Fibroblast of the aortic adventitia (primary cell): Measurements from ENCODE around the gene REG1B. TPM values are rescaled to one million over a fixed set of nuclear protein-coding genes. Genes with fewer than 3 reads are reported as not detected.

Experiments
- DNase-seq: peaks from one replicate; pipeline ENCODE4 v3.0.0-alpha.2; 2010; ENCODE audit warnings: low read depth
- H3K4me3 ChIP-seq: 2 replicates; pipeline ENCODE4 v1.5.1; 2011; ENCODE audit warnings: low read depth, mild to moderate bottlenecking, control low read depth, low read length, moderate library complexity
- total RNA-seq: library from RNA; depleted of rRNA; stranded (reverse); fragments of >200 nt; gene quantifications from 2 replicates; pipeline ENCODE4 v1.2.3, GENCODE V29; 2012; ENCODE audit warnings: low replicate concordance
- TF ChIP-seq, protein P1 (sequence below): IDR thresholded peaks from 2 replicates; pipeline ENCODE4 v1.5.1; 2011; ENCODE audit warnings: mild to moderate bottlenecking, low read length, control low read depth, inconsistent platforms; ENCODE audit not compliant: insufficient read depth

Gene REG1B
- total RNA-seq, 1 donor = not detected

DNA sequence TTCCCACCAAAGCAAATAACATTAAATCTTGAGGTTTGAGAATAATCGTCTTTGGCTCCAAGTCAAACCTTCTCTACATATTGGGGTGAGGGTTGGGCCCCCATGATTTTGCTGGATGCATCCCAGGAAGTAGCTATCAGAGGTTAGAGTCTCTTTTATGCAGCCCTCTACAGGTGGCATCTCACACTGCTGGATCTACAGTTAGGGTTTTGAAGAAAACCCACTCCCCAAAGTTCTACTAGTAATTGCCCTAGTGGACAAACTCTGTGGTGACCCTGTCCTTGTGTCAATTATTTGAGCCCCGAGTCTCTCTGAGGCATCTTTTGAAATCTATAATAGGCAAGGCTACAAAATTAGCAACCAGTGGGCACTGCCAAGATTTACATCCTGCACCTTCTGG is 17.5 kb upstream of the REG1B start:
- TF ChIP-seq, protein P1, sequence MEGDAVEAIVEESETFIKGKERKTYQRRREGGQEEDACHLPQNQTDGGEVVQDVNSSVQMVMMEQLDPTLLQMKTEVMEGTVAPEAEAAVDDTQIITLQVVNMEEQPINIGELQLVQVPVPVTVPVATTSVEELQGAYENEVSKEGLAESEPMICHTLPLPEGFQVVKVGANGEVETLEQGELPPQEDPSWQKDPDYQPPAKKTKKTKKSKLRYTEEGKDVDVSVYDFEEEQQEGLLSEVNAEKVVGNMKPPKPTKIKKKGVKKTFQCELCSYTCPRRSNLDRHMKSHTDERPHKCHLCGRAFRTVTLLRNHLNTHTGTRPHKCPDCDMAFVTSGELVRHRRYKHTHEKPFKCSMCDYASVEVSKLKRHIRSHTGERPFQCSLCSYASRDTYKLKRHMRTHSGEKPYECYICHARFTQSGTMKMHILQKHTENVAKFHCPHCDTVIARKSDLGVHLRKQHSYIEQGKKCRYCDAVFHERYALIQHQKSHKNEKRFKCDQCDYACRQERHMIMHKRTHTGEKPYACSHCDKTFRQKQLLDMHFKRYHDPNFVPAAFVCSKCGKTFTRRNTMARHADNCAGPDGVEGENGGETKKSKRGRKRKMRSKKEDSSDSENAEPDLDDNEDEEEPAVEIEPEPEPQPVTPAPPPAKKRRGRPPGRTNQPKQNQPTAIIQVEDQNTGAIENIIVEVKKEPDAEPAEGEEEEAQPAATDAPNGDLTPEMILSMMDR = no peak
- H3K4me3 ChIP-seq = no peak overlapping the region
- DNase-seq = no peak

DNA sequence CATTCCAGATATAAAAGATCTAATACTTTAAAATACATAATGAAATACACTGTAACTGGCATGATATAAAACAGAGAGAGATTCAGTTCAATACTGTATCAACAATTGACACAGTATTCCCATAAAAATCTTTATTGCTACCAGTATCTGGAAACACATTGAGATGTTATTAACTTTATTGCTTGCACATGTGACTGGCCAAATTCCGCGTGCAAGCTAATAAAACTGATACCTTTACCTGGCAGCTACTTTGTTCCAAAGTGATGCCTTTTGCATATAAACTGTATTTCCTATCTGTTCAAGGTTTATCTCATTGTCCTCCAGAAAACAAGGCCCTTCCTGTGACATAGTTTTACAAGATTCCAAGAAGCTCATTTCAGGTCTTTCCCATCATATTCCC is 15.4 kb upstream of the REG1B start:
- no peak overlapping the region for H3K4me3 ChIP-seq
- TF ChIP-seq, protein P1 = no peak

DNA sequence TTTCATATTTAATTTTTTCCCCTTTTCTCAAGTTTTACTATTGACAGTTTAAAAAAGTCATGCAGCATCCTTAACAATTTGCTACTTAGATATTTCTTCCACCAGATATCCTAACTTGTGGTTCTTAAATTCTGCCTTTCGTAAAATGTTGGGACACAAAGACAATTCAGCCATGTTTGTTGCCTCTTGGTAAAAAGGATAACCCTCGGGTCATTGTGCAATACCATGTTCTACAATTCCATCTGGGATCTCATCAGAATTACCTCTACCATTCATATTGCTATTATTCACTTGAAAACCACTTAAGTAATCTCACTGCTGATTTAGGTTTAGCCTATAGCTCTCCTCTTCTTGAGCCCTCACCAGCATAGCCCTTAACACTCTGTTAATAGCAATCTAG is 13.2 kb upstream of the REG1B start:
- no peak overlapping the region for H3K4me3 ChIP-seq
- no peak for DNase-seq
- TF ChIP-seq, protein P1 = no peak

More for the DNA sequence above, 15.4 kb upstream of the REG1B start:
- DNase-seq = no peak

DNA sequence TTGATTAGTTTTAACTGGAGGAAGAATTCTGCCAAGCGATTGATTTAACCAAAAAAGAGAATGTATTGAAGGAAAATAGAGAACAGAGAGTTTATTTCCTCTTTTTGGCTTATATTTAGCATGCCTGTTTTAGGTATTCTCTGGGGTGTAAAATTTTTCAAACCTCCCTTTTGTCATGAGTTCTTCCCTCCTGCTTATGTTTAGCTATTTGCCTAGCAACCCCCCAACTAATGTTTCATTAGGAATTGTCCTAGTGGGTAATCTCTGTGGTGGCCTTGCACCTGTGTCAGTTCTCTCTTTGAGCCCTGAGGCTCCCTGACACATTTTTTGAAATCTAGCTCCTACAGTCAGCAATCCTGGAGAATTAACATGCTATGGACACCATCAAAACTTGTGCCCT is 12.5 kb upstream of the REG1B start:
- no peak overlapping the region for H3K4me3 ChIP-seq
- DNase-seq = no peak
- TF ChIP-seq, protein P1 = no peak

DNA sequence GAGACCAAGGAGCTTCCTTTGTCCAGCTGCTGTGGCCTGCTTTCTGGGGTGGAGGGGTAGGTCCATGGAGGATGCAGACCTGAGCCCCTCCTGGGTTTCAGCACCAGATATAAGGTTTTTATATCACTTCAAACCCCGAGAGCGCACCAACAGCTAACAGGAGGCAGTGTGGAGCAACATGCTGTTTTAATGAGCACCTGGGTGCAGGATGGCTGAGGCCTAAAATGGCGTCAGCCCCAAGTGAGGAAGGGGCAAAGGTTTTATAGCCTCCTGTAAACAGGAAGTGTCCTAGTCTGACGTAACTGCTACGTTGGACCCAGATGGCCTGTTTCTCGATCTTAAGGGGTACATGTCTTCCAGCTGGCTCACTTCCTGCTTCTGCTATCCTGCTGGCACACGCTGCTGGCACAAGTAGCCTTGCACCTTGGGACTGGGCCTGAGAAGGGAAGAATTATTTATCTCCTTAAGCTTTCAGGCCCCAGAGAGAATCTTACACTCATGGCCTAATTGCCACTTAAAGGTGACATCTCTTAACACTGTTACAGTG is 11.4 kb upstream of the REG1B start:
- no peak for DNase-seq
- no peak overlapping the region for H3K4me3 ChIP-seq
- TF ChIP-seq, protein P1 = no peak

DNA sequence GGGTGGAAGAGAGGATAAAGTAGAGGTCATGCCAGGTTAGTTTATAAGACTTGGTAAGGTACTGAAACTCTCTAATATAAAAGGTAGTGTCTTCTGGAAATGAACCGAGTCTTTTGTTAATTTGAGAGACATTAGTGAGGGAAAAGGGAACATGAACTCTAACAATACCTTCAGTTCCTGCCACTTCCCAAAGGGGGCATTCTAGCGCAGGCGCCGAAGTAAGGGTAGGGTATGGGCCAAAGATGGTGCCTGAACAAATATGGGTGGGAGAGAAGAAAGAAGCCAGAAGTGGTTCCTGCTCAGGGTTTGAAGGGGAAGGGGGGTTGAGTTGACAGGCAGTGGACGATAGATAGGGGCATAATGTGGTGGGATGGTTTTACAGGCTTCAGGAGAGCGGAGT is 10.1 kb upstream of the REG1B start:
- TF ChIP-seq, protein P1 = no peak
- DNase-seq = no peak
- no peak overlapping the region for H3K4me3 ChIP-seq

DNA sequence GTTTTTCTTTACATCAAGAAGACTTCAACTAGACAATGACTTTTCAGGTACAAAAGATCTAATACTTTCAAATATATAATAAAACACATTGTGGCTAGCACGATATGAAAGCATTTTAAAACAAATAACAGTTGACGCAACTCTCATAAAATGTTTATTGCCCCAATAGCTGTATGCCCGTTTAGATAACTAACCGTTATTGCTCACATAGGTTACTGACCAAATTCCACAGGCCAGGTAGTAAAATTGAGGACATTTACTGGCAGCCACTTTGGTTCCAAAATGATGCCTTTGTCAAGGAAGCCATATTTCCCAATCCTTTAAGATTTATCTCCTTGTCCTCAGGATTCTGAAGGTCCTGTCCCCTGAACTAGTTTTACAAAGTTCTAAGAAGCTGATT is 2.9 kb upstream of the REG1B start:
- TF ChIP-seq, protein P1 = no peak
- no peak for DNase-seq

More for the DNA sequence above, 2.9 kb upstream of the REG1B start:
- H3K4me3 ChIP-seq = no peak overlapping the region
